Measurements from ENCODE around the gene VMP1. TPM values are rescaled to one million over a fixed set of nuclear protein-coding genes. Genes with fewer than 3 reads are reported as not detected.
A peak's percentile ranks its signal among the peaks of the same experiment; 100 is the strongest.

The VMP1 gene
- total and polyA plus RNA-seq, 2 of the 4 experiments (the other 2 are of a cell fraction): 89.8 to 197 TPM

- dilution Hi-C loops (cut with HindIII; ENCODE audit: low sequenced_read_pairs, unreplicated experiment) (no loop called here), intact Hi-C loops (cut with micrococcal nuclease) (loop anchor here (1.0 to 2.0 kb wide), 5 partner anchors 15 to 238 kb away; partner anchors contain the start of genes PTRH2 and VMP1), in situ Hi-C loops (cut with MboI; ENCODE audit: low sequenced_read_pairs) (no loop called here)
- Histone ChIP-seq H3K4ac (ENCODE audit: low read depth, low read length) (peak overlapping the region; percentile 62), H3K36me3 (ENCODE audit: control insufficient read depth, insufficient read depth, low read length) (peaks cover 2% of the 10 kb centered on the region), H3K9me3 (ENCODE audit: control insufficient read depth, insufficient read depth, low read length) (no peaks in the 10 kb centered on the region), H2BK5ac (ENCODE audit: low read depth, low read length, poor library complexity, severe bottlenecking) (no peak overlapping the region), H2BK15ac (ENCODE audit: low read depth, low read length) (peak overlapping the region; percentile 54; the same call in 1 of the 3 replicates), H4K20me1 (ENCODE audit: insufficient read depth, low read length) (no peaks in the 10 kb centered on the region), H2AK5ac (ENCODE audit: low read depth, low read length) (peak overlapping the region; percentile 94), H4K5ac (ENCODE audit: low read depth, low read length) (no peak overlapping the region), H3K18ac (ENCODE audit: low read depth, low read length) (no peak overlapping the region), H3K56ac (ENCODE audit: extremely low read depth, insufficient read depth, low read length) (no peak overlapping the region), H4K91ac (ENCODE audit: insufficient read depth, low read depth, low read length) (peak overlapping the region; percentile 68; the same call in 1 of the 2 replicates), H3K23ac (ENCODE audit: low read depth, low read length) (no peak overlapping the region), H3K79me1 (ENCODE audit: low read depth in 1 of 2, low read length in 2 of 2) (peaks cover 0 to 29% of the 10 kb centered on the region in 2 experiments; a peak in 3 of 4 replicates), H2BK120ac (ENCODE audit: low read depth, low read length) (peak overlapping the region; percentile 81; the same call in 1 of the 2 replicates), H2AFZ (replicated peaks; ENCODE audit: low read length, poor library complexity) (no peak overlapping the region), H3K4me3 (ENCODE audit: insufficient read depth, low read depth, low read length) (no peak overlapping the region), H3K9ac (ENCODE audit: low read depth, low read length) (no peak overlapping the region), H3K4me2 (ENCODE audit: low read depth, low read length) (no peak overlapping the region), H3K27me3 (ENCODE audit: control insufficient read depth, insufficient read depth, low read length) (no peaks in the 10 kb centered on the region), H3K14ac (replicated peaks; ENCODE audit: low read depth, low read length) (no peak overlapping the region), H3K4me1 (ENCODE audit: control insufficient read depth, insufficient read depth, low read length) (peaks cover 7% of the 10 kb centered on the region; the same call in 1 of the 2 replicates), H4K8ac (ENCODE audit: low read depth in 2 of 2, low read length in 2 of 2) (peak overlapping the region; percentile 18 to 51; a peak in 1 of 4 replicates), H3K27ac (ENCODE audit: insufficient read depth, low read length) (peak overlapping the region; percentile 8; the same call in 1 of the 2 replicates), H2BK20ac (ENCODE audit: low read depth, low read length) (peak overlapping the region; percentile 51), H3K9me1 (ENCODE audit: insufficient read depth, low read length) (peaks cover 11% of the 10 kb centered on the region), H2AK9ac (replicated peaks; ENCODE audit: low read depth, low read length, poor library complexity) (no peak overlapping the region)
- BruUV-seq (replicated peaks): no TSS peak
- no peak for ATAC-seq (ENCODE audit: low read depth)
- CTCF ChIA-PET: interaction anchor here (0.8 to 1.7 kb wide), 5 partner anchors 12 to 112 kb away, joined by 3 to 6 read pairs (median 5); no protein-coding TSS in a partner anchor
- POLR2A ChIA-PET (ENCODE audit: unreplicated experiment): interaction anchor here (0.6 to 2.2 kb wide), 4 partner anchors 12 to 114 kb away, joined by 4 to 8 read pairs (median 6); no protein-coding TSS in a partner anchor
- DNase-seq: no peak
- TF ChIP-seq RFX5 (IDR thresholded peaks at IDR 0.05; ENCODE audit: low read depth, low read length): no peak
- TF ChIP-seq CEBPB (IDR thresholded peaks at IDR 0.05; ENCODE audit: low read depth, low read length): no peak
- no peak for TF ChIP-seq BHLHE40 (IDR thresholded peaks at IDR 0.05; ENCODE audit: low read depth, low read length)
- WGBS, 2 experiments (ENCODE audit: extremely low coverage in 2 of 2, insufficient read length in 1 of 2): no CpG with 5 or more reads among the region's 3 CpGs
Observed at GRCh38 chr17:59858932-59859331, 151.5 kb downstream of the VMP1 start.

Data from IMR-90 (cell line).